K562 (cell line): Measurements from ENCODE around the gene ITGB6. TPM values are rescaled to one million over a fixed set of nuclear protein-coding genes. Genes with fewer than 3 reads are reported as not detected.
"Not testable (repeated sequence)": the region's sequence is repeated elsewhere in the genome, so short reads cannot be mapped to it uniquely, and the experiment has no call there.

Experiments used
- ATAC-seq: fragments of 200-7000 bp; cut with Tn5 transposase; 3 replicates; pipeline ENCODE4 v1.9.1; 2020; ENCODE audit warnings: moderate library complexity
- BruUV-seq: library from RNA; stranded (reverse); fragments of 400-500 nt; replicated peaks from 2 replicates; lab custom pipeline; 2021; lab: Mats Ljungman, UMichigan
- CTCF ChIA-PET: fragments of 300-600 bp; formaldehyde crosslinking; extraction: SDS; loops from one replicate; lab custom pipeline; 2021; ENCODE audit warnings: low intra/inter-chr PET ratio; lab: Yijun Ruan, JAX
- POLR2A ChIA-PET: fragments of 300-600, 350-650 bp; sonication (Branson Sonifier 250); formaldehyde crosslinking; extraction: SDS; loops from one replicate; lab custom pipeline; 2021; ENCODE audit warnings: antibody characterized with exemption, inconsistent platforms; lab: Yijun Ruan, JAX
- DNase-seq, 4 experiments: peaks; one replicate each; pipeline versions ENCODE4 v3.0.0 to v3.0.0-alpha.2; 2011 to 2018; ENCODE audit warnings: low spot score in 3 of 4, mixed read lengths in 3 of 4; ENCODE audit errors: extremely low read depth in 1 of 4
- FAIRE-seq: peaks from 2 replicates; lab custom pipeline; 2011; peaks lifted over from hg19 to GRCh38; lab: Jason Lieb, UNC
- H2AFZ ChIP-seq: 2 replicates; pipeline ENCODE4 v1.6.0; 2011; ENCODE audit warnings: low read depth, low read length, control low read depth, inconsistent platforms
- H3K27ac ChIP-seq: fragments of 200-600 bp; 3 replicates; pipeline ENCODE4 v1.8.0; 2011; ENCODE audit warnings: low read depth, mild to moderate bottlenecking, control low read depth, inconsistent platforms, low read length, moderate library complexity, mixed read lengths; ENCODE audit errors: extremely low read depth
- H3K27me3 ChIP-seq, 2 experiments: fragments of 300-600 bp in 1 of 2; 2 replicates in 1 of 2; 3 replicates in 1 of 2; pipeline versions ENCODE4 v1.6.0 to v1.8.0; 2011; ENCODE audit warnings: inconsistent platforms in 2 of 2, low read length in 2 of 2, mild to moderate bottlenecking in 1 of 2, mixed read lengths in 1 of 2, moderate library complexity in 1 of 2; ENCODE audit not compliant: control insufficient read depth in 2 of 2, insufficient read depth in 2 of 2
- H3K36me3 ChIP-seq: fragments of 300-600 bp; 3 replicates; pipeline ENCODE4 v1.8.0; 2011; ENCODE audit warnings: mild to moderate bottlenecking, low read length, inconsistent platforms; ENCODE audit not compliant: control insufficient read depth, insufficient read depth
- H3K4me1 ChIP-seq, 2 experiments: fragments of 200-600 bp in 1 of 2; replicated peaks in 1 of 2; 2 replicates in 1 of 2; 3 replicates in 1 of 2; pipeline versions ENCODE4 v1.5.1 to v1.8.0; 2011; ENCODE audit warnings: inconsistent platforms in 2 of 2, low read length in 2 of 2, mild to moderate bottlenecking in 1 of 2, mixed read lengths in 1 of 2, moderate library complexity in 1 of 2; ENCODE audit not compliant: control insufficient read depth in 2 of 2, insufficient read depth in 2 of 2
- H3K4me2 ChIP-seq: 2 replicates; pipeline ENCODE4 v1.6.1; 2011; ENCODE audit warnings: low read length, control low read depth, inconsistent platforms, mixed read lengths; ENCODE audit not compliant: insufficient read depth
- H3K4me3 ChIP-seq: fragments of 200-600 bp; sonication (generic), shearing (Covaris generic); 2 replicates; pipeline ENCODE4 v1.5.1; 2016; ENCODE audit warnings: control low read depth, inconsistent platforms
- H3K79me2 ChIP-seq: fragments of 200-600 bp; 3 replicates; pipeline ENCODE4 v1.8.0; 2011; ENCODE audit warnings: low read length, inconsistent platforms; ENCODE audit not compliant: control insufficient read depth, insufficient read depth
- H3K9ac ChIP-seq, 2 experiments: 2 replicates each; pipeline versions ENCODE4 v1.6.0 to v1.6.1; 2011; ENCODE audit warnings: low read depth in 2 of 2, low read length in 2 of 2, control low read depth in 1 of 2, inconsistent platforms in 1 of 2, mild to moderate bottlenecking in 1 of 2, mixed read lengths in 1 of 2; ENCODE audit not compliant: insufficient read depth in 1 of 2
- H3K9me1 ChIP-seq: one replicate; pipeline ENCODE4 v1.6.0; 2011; ENCODE audit warnings: inconsistent platforms, mild to moderate bottlenecking, low read length, moderate library complexity; ENCODE audit not compliant: control insufficient read depth, insufficient read depth
- H3K9me3 ChIP-seq: replicated peaks from 2 replicates; pipeline ENCODE4 v1.5.1; 2011; ENCODE audit warnings: low read depth, low read length, inconsistent platforms; ENCODE audit not compliant: control insufficient read depth, insufficient read depth
- H4K20me1 ChIP-seq: replicated peaks from 2 replicates; pipeline ENCODE4 v1.6.1; 2011; ENCODE audit warnings: low read length, inconsistent platforms, mixed read lengths; ENCODE audit not compliant: control insufficient read depth, insufficient read depth
- ZNF253 ChIP-seq: fragments of 250-450 bp; sonication (Bioruptor Pico); conservative IDR thresholded peaks from 2 replicates; pipeline ENCODE4 v1.6.1; 2021; ENCODE audit warnings: mild to moderate bottlenecking
- WGBS: fragments of 100-300 bp; shearing (Covaris generic); methylation state at CpG from one replicate; pipeline ENCODE4 v1.1.6; 2016; ENCODE audit warnings: low coverage, mixed read lengths; ENCODE audit not compliant: insufficient coverage; ENCODE audit errors: missing lambda C conversion rate; 5-methylcytosine and 5-hydroxymethylcytosine counted together
- in situ Hi-C: fragments of 300-500 bp; cut with MboI; formaldehyde crosslinking; loops from 4 replicates; pipeline ENCODE4 v1.15.0; 2018; ENCODE audit warnings: inconsistent platforms, mixed read lengths
- intact Hi-C: fragments of 100-400 bp; cut with micrococcal nuclease; formaldehyde crosslinking; loops from 2 replicates; pipeline ENCODE4 v1.14.2; 2022
- polyA plus RNA-seq, 8 experiments: library from polyadenylated mRNA; depleted of rRNA in 4 of 8; stranded (reverse) in 5 of 8; unstranded in 3 of 8; fragments of >200 nt; fragmentation: Nextera tagmentation in 2 of 8; fragmentation: Illumina TruSeq in 1 of 8; extraction: Ambion mirVana in 2 of 8; extraction: Trizol in 1 of 8; gene quantifications; 2 replicates each; pipeline versions ENCODE4 v1.2.1 to v1.2.3, GENCODE V29; 2011 to 2014; ENCODE audit warnings: inconsistent platforms in 1 of 8, missing spikeins in 1 of 8
- total RNA-seq, 7 experiments: library from RNA; depleted of rRNA in 6 of 7; stranded (reverse); fragments of >200 nt in 6 of 7; fragmentation: Illumina TruSeq in 2 of 7; extraction: Trizol in 2 of 7; gene quantifications; 2 replicates each; pipeline versions ENCODE4 v1.2.1 to v1.2.3, GENCODE V29; 2011 to 2021; ENCODE audit warnings: low replicate concordance in 1 of 7
- TF ChIP-seq, protein P1 (sequence below), 3 experiments: IDR thresholded peaks in 2 of 3; conservative IDR thresholded peaks in 1 of 3; 2 replicates each; pipeline ENCODE4 v1.5.1; 2011 to 2012; ENCODE audit warnings: low read length in 3 of 3, mild to moderate bottlenecking in 3 of 3, control low read depth in 2 of 3, improper control_type of control experiment in 1 of 3, inconsistent platforms in 1 of 3, low read depth in 1 of 3, mixed read lengths in 1 of 3, moderate library complexity in 1 of 3; ENCODE audit not compliant: insufficient read depth in 2 of 3

The ITGB6 gene
- total and polyA plus RNA-seq, 9 of the 15 experiments (the other 6 are each of a cell fraction or from before 2014, with no cell fraction given): 0.18 TPM; not detected in 8

DNA sequence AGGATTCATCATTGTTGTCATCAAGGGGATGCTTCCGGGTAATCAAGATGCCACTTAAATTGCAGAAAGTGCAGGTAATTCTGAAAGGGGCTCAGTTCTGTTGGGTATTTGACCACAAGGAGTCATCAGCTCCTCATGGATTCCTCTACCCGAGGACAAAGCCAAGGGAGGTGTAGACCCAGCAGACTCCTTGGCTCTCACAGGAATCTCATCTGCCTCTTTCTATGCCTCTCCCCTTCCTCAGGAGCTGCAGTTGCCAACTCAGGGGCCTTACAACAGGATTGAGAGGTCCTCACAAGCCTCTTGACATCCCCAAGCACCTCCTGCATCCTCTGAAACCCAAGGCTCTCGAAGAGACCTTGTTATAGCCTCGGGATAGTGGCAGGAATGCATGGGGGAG is 44.0 kb downstream of the ITGB6 start:
- H3K27ac ChIP-seq: no peak overlapping the region
- no peaks in the 10 kb centered on the region for H3K36me3 ChIP-seq
- H3K79me2 ChIP-seq: no peaks in the 10 kb centered on the region
- no peak overlapping the region for H2AFZ ChIP-seq
- no peak overlapping the region for H3K9ac ChIP-seq
- ChIA-PET CTCF (no interaction called here), POLR2A (no interaction called here)
- no peaks in the 10 kb centered on the region for H3K9me3 ChIP-seq
- H3K4me1 ChIP-seq: no peaks in the 10 kb centered on the region
- DNase-seq: no peak
- no TSS peak for BruUV-seq
- H3K4me2 ChIP-seq: no peak overlapping the region
- no peaks in the 10 kb centered on the region for H3K27me3 ChIP-seq
- ATAC-seq: no peak
- no peaks in the 10 kb centered on the region for H3K9me1 ChIP-seq
- FAIRE-seq: no peak
- no peaks in the 10 kb centered on the region for H4K20me1 ChIP-seq
- TF ChIP-seq ZNF253 (CRISPR knock-in tag): no peak
- TF ChIP-seq, protein P1, sequence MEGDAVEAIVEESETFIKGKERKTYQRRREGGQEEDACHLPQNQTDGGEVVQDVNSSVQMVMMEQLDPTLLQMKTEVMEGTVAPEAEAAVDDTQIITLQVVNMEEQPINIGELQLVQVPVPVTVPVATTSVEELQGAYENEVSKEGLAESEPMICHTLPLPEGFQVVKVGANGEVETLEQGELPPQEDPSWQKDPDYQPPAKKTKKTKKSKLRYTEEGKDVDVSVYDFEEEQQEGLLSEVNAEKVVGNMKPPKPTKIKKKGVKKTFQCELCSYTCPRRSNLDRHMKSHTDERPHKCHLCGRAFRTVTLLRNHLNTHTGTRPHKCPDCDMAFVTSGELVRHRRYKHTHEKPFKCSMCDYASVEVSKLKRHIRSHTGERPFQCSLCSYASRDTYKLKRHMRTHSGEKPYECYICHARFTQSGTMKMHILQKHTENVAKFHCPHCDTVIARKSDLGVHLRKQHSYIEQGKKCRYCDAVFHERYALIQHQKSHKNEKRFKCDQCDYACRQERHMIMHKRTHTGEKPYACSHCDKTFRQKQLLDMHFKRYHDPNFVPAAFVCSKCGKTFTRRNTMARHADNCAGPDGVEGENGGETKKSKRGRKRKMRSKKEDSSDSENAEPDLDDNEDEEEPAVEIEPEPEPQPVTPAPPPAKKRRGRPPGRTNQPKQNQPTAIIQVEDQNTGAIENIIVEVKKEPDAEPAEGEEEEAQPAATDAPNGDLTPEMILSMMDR (IDR thresholded peaks at IDR 0.05 in 2 of 3, conservative IDR thresholded peaks at IDR 0.05 in 1 of 3; ENCODE audit: insufficient read depth in 2 of 3, low read depth in 1 of 3, low read length in 3 of 3): 0 out of 6 replicates have a peak, but pooled peaks of 1 of the 3 experiments have one; percentile 4
- WGBS: 0% methylated on average over 4 of the region's 4 CpGs
- intact Hi-C loops: no loop called here
- H3K4me3 ChIP-seq: no peak overlapping the region
- in situ Hi-C loops: no loop called here

DNA sequence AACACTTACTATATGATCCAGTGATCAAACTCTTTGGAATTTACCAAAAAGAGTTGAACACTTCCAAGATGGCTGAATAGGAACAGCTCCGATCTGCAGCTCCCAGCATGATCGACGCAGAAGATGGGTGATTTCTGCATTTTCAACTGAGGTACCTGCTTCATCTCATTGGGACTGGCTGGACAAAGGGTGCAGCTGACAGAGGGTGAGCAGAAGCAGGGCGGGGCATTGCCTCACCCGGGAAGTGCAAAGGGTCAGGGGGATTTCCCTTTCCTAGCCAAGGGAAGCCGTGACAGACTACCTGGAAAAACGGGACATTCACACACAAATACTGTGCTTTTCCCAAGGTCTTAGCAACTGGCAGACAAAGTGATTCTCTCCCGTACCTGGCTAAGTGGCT is 51.7 kb downstream of the ITGB6 start:
- DNase-seq, H3K9me3 ChIP-seq, H3K4me2 ChIP-seq, FAIRE-seq, CTCF ChIA-PET, H3K9me1 ChIP-seq, ATAC-seq, H3K4me3 ChIP-seq, H3K9ac ChIP-seq, intact Hi-C loops, H3K4me1 ChIP-seq, H3K79me2 ChIP-seq, H3K36me3 ChIP-seq, POLR2A ChIA-PET, H3K27ac ChIP-seq, in situ Hi-C loops, H3K27me3 ChIP-seq, BruUV-seq, H2AFZ ChIP-seq, H4K20me1 ChIP-seq: not testable (repeated sequence)
- WGBS: under 1% methylated on average over 8 of the region's 8 CpGs
